ENCODE data around the gene GRHL1. TPM values are rescaled to one million over a fixed set of nuclear protein-coding genes. Genes with fewer than 3 reads are reported as not detected.

The GRHL1 gene
- total RNA-seq, 1 experiment from 2014 or later, result 1.3 TPM

DNA sequence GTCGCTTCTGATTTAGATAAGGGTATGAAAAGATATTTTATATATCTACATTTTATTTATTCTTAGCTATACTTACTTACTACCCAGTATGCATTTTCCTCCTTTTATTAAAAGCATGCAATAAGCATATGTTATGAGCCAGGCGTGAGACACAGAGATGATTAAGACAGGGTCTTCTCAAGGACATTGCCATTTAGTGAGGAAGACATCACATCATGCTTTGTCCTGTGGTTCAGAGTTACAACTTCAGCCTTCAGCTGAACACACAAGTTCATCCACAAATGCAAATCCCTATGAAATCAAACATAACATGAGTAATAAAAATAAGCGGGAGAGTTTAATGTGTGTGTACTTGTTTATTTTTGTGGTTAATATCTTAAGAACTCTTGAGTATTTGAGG is 30.2 kb downstream of the GRHL1 start:
- no peak overlapping the region for H3K4me3 ChIP-seq (ENCODE audit: low read length)
- no peaks in the 10 kb centered on the region for H3K9me3 ChIP-seq (ENCODE audit: low read length)
- H2AFZ ChIP-seq (ENCODE audit: low read length), result no peak overlapping the region
- no peaks in the 10 kb centered on the region for H3K36me3 ChIP-seq (ENCODE audit: insufficient read depth, low read length)
- H3K4me1 ChIP-seq (ENCODE audit: low read length), result no peaks in the 10 kb centered on the region
- no peak overlapping the region for H3K4me2 ChIP-seq (ENCODE audit: low read depth, low read length, poor library complexity, severe bottlenecking)
- H3K9ac ChIP-seq (ENCODE audit: low read length), result no peak overlapping the region
- no peaks in the 10 kb centered on the region for H3K9me2 ChIP-seq (replicated peaks; ENCODE audit: insufficient read depth, low read length)
- no peak for DNase-seq
- H3K27ac ChIP-seq (ENCODE audit: low read length), result no peak overlapping the region
- no peaks in the 10 kb centered on the region for H4K20me1 ChIP-seq (ENCODE audit: insufficient read depth, low read depth, low read length)
- H3K79me2 ChIP-seq (ENCODE audit: low read length), result no peaks in the 10 kb centered on the region
- no peaks in the 10 kb centered on the region for H3K27me3 ChIP-seq (ENCODE audit: low read length)

DNA sequence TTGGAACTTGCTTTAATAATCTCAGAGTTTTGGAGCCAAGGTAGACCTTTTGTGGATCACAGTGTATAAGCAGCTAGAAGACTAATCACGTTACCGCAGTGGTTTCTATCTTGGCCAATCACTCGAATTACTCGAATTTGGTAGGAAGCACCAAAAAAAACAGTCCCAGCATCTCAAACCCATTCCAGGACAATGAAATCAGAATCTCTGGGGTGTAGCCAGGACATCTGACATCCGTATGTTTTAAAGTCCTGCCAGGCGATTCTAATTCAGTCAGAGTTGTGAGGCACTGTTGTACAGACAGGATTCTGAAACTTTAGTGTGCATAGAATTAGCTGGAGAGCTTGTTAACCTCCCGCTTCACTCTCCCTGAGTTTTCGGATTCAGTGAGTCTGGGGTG is 30.8 kb downstream of the GRHL1 start:
- Histone ChIP-seq H3K79me2 (ENCODE audit: low read length) (no peaks in the 10 kb centered on the region), H4K20me1 (ENCODE audit: insufficient read depth, low read depth, low read length) (no peaks in the 10 kb centered on the region), H3K27ac (ENCODE audit: low read length) (no peak overlapping the region), H3K9me3 (ENCODE audit: low read length) (no peaks in the 10 kb centered on the region), H3K36me3 (ENCODE audit: insufficient read depth, low read length) (no peaks in the 10 kb centered on the region), H3K4me2 (ENCODE audit: low read depth, low read length, poor library complexity, severe bottlenecking) (no peak overlapping the region), H3K9me2 (replicated peaks; ENCODE audit: insufficient read depth, low read length) (no peaks in the 10 kb centered on the region), H3K4me3 (ENCODE audit: low read length) (no peak overlapping the region), H3K9ac (ENCODE audit: low read length) (no peak overlapping the region), H3K27me3 (ENCODE audit: low read length) (no peaks in the 10 kb centered on the region), H2AFZ (ENCODE audit: low read length) (no peak overlapping the region), H3K4me1 (ENCODE audit: low read length) (no peaks in the 10 kb centered on the region)
- DNase-seq, result no peak

DNA sequence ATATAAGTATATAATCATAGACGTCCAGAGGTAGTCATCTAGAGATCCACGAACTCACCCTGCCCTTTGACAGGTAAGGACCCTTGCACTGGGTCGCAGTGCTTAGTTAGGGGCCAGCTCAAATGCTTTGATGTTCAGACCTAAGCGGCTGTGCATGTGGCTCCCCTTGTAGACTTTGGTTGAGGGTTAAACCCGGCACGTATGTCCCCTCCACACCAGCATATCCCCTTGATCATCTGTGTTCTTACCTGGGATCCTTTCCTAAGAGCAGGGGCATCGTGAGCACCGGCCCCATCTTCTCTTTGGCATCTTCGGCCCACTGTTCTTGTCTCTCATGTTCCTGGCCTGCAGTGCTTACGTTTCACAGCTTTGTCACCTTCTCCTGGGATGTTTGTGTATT is 31.4 kb downstream of the GRHL1 start:
- Histone ChIP-seq H3K36me3 (ENCODE audit: insufficient read depth, low read length) (no peaks in the 10 kb centered on the region), H4K20me1 (ENCODE audit: insufficient read depth, low read depth, low read length) (no peaks in the 10 kb centered on the region), H3K9me2 (replicated peaks; ENCODE audit: insufficient read depth, low read length) (no peaks in the 10 kb centered on the region), H3K4me3 (ENCODE audit: low read length) (no peak overlapping the region), H3K79me2 (ENCODE audit: low read length) (no peaks in the 10 kb centered on the region), H3K9me3 (ENCODE audit: low read length) (no peaks in the 10 kb centered on the region), H2AFZ (ENCODE audit: low read length) (no peak overlapping the region), H3K9ac (ENCODE audit: low read length) (no peak overlapping the region), H3K4me2 (ENCODE audit: low read depth, low read length, poor library complexity, severe bottlenecking) (no peak overlapping the region), H3K27me3 (ENCODE audit: low read length) (no peaks in the 10 kb centered on the region), H3K27ac (ENCODE audit: low read length) (no peak overlapping the region), H3K4me1 (ENCODE audit: low read length) (no peaks in the 10 kb centered on the region)
- DNase-seq, result no peak

DNA sequence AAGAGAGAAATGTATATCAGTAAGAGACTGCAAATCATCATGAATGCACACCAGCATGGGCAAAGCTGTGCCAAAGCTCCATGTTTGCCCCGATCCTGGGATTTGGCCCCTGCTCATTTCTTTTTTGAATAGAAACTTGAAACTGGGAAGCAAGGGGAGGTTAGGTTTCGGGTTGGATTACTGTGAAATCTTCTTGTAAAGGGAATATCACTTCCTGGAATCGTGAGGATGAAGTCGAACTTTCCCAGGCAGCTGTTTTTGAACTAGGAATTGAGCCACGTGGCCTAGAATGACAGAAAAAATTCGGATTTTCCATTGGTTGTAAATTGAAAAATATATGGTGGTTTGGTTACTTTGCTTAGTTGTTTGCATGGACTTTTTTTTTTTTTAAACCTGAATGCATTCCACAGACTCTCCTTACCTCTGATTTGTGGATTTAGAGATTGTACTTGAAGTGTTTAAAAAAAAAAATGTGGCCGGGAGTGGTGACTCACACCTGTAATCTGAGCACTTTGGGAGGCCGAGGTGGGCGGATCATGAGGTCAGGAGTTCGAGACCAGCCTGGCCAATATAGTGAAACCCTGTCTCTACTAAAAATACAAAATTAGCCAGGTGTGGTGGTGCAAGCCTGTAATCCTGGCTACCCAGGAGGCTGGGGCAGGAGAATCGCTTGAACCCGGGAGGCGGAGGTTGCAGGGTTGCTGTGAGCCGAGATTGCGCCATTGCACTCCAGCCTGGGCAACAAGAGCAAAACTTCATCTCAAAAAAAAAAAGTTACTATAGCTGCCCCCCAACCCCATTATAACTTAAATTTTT is 32.1 kb downstream of the GRHL1 start:
- H3K4me3 ChIP-seq (ENCODE audit: low read length), result no peak overlapping the region
- no peak overlapping the region for H3K27ac ChIP-seq (ENCODE audit: low read length)
- H3K79me2 ChIP-seq (ENCODE audit: low read length), result no peaks in the 10 kb centered on the region
- H3K9me2 ChIP-seq (replicated peaks; ENCODE audit: insufficient read depth, low read length), result no peaks in the 10 kb centered on the region
- H3K9me3 ChIP-seq (ENCODE audit: low read length), result no peaks in the 10 kb centered on the region
- H3K4me2 ChIP-seq (ENCODE audit: low read depth, low read length, poor library complexity, severe bottlenecking), result no peak overlapping the region
- H3K9ac ChIP-seq (ENCODE audit: low read length), result no peak overlapping the region
- no peaks in the 10 kb centered on the region for H4K20me1 ChIP-seq (ENCODE audit: insufficient read depth, low read depth, low read length)
- H3K36me3 ChIP-seq (ENCODE audit: insufficient read depth, low read length), result no peaks in the 10 kb centered on the region
- H3K4me1 ChIP-seq (ENCODE audit: low read length), result no peaks in the 10 kb centered on the region
- no peaks in the 10 kb centered on the region for H3K27me3 ChIP-seq (ENCODE audit: low read length)
- no peak for DNase-seq
- H2AFZ ChIP-seq (ENCODE audit: low read length), result no peak overlapping the region

DNA sequence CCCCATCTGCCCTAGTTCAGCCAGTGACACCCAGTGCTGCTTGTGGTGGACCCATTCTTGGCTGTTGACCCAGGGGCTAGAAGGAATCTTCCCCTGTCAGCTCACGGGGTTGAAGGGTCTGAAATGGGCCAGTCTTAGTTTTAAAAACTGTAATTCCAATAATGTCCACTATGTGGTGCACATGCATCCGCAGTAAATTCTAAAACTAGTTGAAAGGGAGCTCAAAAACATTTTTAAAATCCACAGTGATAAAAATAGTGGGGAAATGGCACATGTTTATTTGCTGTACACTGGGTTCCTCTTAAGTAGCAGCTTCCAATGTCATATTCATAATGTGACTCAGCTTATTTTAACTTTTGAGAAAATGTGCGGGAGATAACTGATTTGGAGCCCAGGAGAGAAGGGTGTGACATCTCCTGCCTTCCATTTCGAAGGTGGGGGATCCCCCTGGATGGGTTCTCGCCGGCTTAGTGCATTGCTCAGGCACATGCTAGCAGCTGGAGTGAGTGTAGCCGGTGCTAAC is 32.8 kb downstream of the GRHL1 start:
- Histone ChIP-seq H3K4me2 (ENCODE audit: low read depth, low read length, poor library complexity, severe bottlenecking) (no peak overlapping the region), H3K9ac (ENCODE audit: low read length) (no peak overlapping the region), H3K9me2 (replicated peaks; ENCODE audit: insufficient read depth, low read length) (no peaks in the 10 kb centered on the region), H3K79me2 (ENCODE audit: low read length) (no peaks in the 10 kb centered on the region), H3K9me3 (ENCODE audit: low read length) (no peaks in the 10 kb centered on the region), H2AFZ (ENCODE audit: low read length) (no peak overlapping the region), H4K20me1 (ENCODE audit: insufficient read depth, low read depth, low read length) (no peaks in the 10 kb centered on the region), H3K27me3 (ENCODE audit: low read length) (no peaks in the 10 kb centered on the region), H3K4me1 (ENCODE audit: low read length) (no peaks in the 10 kb centered on the region), H3K4me3 (ENCODE audit: low read length) (no peak overlapping the region), H3K36me3 (ENCODE audit: insufficient read depth, low read length) (no peaks in the 10 kb centered on the region), H3K27ac (ENCODE audit: low read length) (no peak overlapping the region)
- DNase-seq, result peak; percentile 79

DNA sequence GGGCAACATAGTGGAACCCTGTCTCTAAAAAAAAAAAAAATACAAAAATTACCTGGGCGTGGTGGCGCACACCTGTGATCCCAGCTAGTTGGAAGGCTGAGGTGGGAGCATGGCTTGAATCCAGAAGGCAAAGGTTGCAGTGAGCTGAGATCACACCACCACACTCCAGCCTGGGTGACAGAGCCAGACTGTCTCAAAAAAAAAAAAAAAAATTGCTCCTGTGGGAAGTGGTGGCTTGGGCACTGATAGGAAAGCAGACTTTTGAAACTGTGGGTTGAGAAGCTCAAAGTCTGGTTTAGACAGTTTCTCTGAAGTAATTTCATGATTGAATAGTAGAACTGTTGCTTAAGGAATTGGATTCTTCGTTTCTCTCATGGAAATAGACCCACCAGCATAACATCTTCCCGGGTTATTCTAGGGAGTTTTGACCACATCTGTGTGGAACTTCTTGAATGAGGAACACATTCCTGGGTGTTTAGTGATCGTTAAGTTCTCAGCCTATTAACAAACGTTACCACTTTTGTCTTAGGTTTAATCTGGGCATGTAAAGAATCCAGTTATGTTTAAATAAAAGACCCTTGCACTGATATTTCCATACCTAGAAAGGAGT is 33.5 kb downstream of the GRHL1 start:
- H3K27me3 ChIP-seq (ENCODE audit: low read length), result no peaks in the 10 kb centered on the region

DNA sequence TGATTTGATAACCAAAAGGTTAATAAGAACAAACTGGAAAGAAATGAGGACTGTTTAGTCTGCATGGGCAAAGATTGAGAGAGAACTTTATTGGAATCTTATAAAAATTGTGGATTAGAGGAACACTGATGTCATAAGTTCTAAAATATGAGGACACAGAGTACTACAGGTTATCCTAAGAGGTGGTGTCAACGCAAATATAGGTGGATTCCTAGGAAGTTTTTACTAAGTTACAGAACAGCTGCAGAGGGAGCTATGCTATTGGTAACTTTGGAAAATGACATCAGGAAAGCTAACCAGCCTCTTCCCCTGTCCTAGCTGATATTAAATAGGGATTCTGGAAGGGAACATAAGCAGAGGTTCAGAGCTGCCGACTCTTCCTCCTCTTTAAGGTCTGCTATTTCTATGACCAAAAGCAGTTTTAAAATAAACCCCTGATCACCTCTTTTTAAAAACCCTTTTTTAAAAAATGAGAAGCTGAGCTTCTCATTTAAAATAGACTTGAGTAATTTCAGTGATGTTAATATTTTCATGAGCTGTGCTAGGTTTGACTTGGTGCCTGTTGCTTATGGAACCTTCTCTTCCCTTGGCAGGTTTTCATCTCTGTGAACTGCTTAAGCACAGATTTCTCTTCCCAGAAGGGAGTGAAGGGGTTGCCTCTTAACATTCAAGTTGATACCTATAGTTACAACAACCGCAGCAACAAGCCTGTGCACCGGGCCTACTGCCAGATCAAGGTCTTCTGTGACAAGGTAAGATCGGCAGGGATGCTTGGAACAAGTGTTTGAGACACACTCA is 34.2 kb downstream of the GRHL1 start:
- H3K4me3 ChIP-seq (ENCODE audit: low read length), result no peak overlapping the region
- no peak overlapping the region for H3K4me2 ChIP-seq (ENCODE audit: low read depth, low read length, poor library complexity, severe bottlenecking)
- no peak overlapping the region for H3K27ac ChIP-seq (ENCODE audit: low read length)
- no peaks in the 10 kb centered on the region for H4K20me1 ChIP-seq (ENCODE audit: insufficient read depth, low read depth, low read length)
- H3K9me3 ChIP-seq (ENCODE audit: low read length), result no peaks in the 10 kb centered on the region
- no peaks in the 10 kb centered on the region for H3K79me2 ChIP-seq (ENCODE audit: low read length)
- H3K9ac ChIP-seq (ENCODE audit: low read length), result no peak overlapping the region
- no peaks in the 10 kb centered on the region for H3K9me2 ChIP-seq (replicated peaks; ENCODE audit: insufficient read depth, low read length)
- no peaks in the 10 kb centered on the region for H3K27me3 ChIP-seq (ENCODE audit: low read length)
- no peak overlapping the region for H2AFZ ChIP-seq (ENCODE audit: low read length)
- H3K4me1 ChIP-seq (ENCODE audit: low read length), result no peaks in the 10 kb centered on the region
- no peaks in the 10 kb centered on the region for H3K36me3 ChIP-seq (ENCODE audit: insufficient read depth, low read length)
- no peak for DNase-seq

More for the DNA sequence above, 33.5 kb downstream of the GRHL1 start:
- no peak overlapping the region for H2AFZ ChIP-seq (ENCODE audit: low read length)
- H3K9me2 ChIP-seq (replicated peaks; ENCODE audit: insufficient read depth, low read length), result no peaks in the 10 kb centered on the region
- H3K36me3 ChIP-seq (ENCODE audit: insufficient read depth, low read length), result no peaks in the 10 kb centered on the region
- H3K4me2 ChIP-seq (ENCODE audit: low read depth, low read length, poor library complexity, severe bottlenecking), result no peak overlapping the region
- no peaks in the 10 kb centered on the region for H3K9me3 ChIP-seq (ENCODE audit: low read length)
- H3K27ac ChIP-seq (ENCODE audit: low read length), result no peak overlapping the region
- H3K4me3 ChIP-seq (ENCODE audit: low read length), result no peak overlapping the region
- H4K20me1 ChIP-seq (ENCODE audit: insufficient read depth, low read depth, low read length), result no peaks in the 10 kb centered on the region
- no peak overlapping the region for H3K9ac ChIP-seq (ENCODE audit: low read length)
- no peaks in the 10 kb centered on the region for H3K4me1 ChIP-seq (ENCODE audit: low read length)
- no peaks in the 10 kb centered on the region for H3K79me2 ChIP-seq (ENCODE audit: low read length)
- DNase-seq, result no peak

DNA sequence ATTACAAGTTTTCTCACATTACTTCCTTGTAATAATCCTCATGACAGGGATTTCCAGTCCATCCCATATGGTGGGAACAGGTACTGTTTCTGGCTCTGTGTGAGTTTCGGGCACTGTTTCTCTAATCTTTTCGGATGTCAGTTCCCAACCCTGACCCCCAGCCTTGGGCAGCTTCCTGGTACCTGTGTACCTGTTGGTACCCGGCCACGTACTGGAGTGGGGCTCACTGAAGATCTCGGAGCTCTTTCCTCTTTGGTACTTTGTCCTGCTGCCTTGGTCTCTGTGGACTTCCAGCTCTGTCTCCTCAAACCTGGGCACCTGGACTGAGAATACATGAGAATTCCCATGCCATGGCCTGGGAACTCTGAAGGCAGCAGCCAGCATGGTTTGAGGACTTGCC is 36.8 kb downstream of the GRHL1 start:
- H3K27me3 ChIP-seq (ENCODE audit: low read length), result no peaks in the 10 kb centered on the region
- H3K4me2 ChIP-seq (ENCODE audit: low read depth, low read length, poor library complexity, severe bottlenecking), result no peak overlapping the region
- no peak overlapping the region for H3K9ac ChIP-seq (ENCODE audit: low read length)
- no peaks in the 10 kb centered on the region for H3K79me2 ChIP-seq (ENCODE audit: low read length)
- no peaks in the 10 kb centered on the region for H3K4me1 ChIP-seq (ENCODE audit: low read length)
- H3K27ac ChIP-seq (ENCODE audit: low read length), result no peak overlapping the region
- no peaks in the 10 kb centered on the region for H3K9me2 ChIP-seq (replicated peaks; ENCODE audit: insufficient read depth, low read length)
- no peak for DNase-seq
- H3K9me3 ChIP-seq (ENCODE audit: low read length), result no peaks in the 10 kb centered on the region
- no peaks in the 10 kb centered on the region for H4K20me1 ChIP-seq (ENCODE audit: insufficient read depth, low read depth, low read length)
- H3K4me3 ChIP-seq (ENCODE audit: low read length), result no peak overlapping the region
- H2AFZ ChIP-seq (ENCODE audit: low read length), result no peak overlapping the region
- no peaks in the 10 kb centered on the region for H3K36me3 ChIP-seq (ENCODE audit: insufficient read depth, low read length)

Data from Karpas-422 (cell line).